Amygdala (tissue), 56 donors: ENCODE results near the gene SERAC1.
"Not testable (repeated sequence)": the region's sequence is repeated elsewhere in the genome, so short reads cannot be mapped to it uniquely, and the experiment has no call there.

Experiments
- DNase-seq, 56 donors: peaks; one replicate each; lab custom pipeline; 2025; lab: John Stamatoyannopoulos, UW

Gene SERAC1

DNA sequence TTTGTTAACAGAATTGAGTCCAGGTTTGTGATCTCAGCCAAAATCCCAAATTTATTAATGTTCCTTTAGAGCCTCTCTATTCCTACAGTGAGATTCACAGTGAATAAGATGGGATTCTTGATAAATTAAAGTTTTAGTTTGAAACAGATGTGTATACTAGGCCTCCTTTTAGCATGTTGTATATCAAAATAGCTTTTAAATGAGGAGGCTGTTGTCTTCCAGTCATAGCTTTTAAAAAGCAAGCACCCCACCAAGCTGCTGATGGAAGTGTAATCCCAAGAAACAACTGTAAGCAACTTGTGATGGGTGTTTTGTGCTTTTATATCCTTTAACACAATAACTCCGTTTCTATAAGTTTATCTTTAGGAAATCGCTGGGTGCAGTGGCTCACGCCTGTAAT is 7.0 kb upstream of the SERAC1 start:
- DNase-seq = no peak

DNA sequence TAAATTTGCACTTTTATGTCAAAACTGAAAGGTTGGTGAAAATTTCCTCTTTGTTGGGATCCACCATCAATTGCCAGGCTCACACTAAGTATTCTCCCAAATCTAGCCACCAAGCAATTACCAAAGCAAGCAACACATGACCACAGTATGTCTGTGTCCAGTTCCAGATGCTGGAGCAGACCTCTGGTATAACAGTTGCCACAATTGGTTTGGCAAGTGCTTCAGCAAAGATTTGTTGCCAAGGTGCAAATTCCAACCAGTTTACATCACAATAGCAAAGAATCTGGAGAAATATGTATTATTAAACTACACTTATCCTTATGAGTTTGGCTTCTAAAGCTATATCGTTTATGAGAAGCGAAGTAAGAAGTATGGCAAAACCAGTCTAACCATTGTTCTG is 6.5 kb upstream of the SERAC1 start:
- DNase-seq = no peak

DNA sequence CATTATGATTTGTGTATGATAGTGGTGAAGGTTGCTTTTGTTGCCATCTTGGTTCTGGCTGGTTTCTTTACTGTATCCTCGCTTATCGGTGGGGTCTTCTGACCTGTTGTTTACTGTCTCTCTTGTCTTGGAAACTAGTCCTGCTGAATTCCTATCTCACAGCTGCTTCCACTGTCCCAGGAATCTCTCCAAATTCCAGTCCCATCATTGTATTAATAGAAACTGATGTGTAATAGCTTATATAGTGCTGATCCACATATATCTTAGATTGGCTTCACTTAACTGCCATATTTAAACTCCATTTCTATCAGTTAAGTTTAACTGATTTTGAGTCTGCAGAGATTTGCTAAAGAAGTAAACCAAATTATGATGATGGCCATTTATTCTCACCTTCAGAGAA is 6.0 kb upstream of the SERAC1 start:
- no peak for DNase-seq

DNA sequence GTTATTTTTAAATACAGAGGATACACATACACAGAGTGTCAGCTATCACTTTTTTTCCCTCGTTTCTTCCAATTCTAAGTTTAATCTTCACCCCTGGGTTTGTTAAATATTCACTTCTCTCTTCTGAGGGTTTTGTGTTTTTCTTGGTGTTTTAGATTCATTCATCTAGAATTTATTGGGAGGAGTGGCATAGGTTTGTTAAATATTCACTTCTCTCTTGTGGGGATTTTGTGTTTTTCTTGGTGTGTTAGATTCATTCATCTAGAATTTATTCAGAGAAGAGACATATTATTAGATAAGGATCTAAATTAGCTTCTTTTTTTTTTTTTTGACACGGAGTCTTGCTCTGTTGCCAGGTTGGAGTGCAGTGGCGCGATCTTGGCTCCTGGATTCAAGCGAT is 3.9 kb upstream of the SERAC1 start:
- DNase-seq = no peak

DNA sequence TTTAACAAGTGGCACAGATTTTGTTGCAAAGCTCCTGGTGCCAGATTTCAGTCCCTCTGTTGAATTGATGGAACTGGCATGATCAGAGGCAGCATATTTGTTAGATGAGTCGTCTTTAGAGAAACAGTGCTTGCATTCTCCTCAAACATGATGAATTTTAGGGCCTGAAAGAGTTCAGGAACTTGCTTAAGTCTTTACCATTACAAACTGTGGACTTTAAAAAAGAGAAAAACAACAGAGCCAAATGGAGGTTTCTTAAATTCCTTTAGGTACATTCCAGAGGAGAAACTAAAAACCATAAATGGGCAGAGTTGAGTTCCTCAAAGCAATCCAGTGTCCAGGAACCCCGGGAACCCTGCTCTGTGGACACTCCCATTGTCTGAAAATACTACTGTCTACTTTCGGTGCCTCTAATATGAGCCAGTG is 2.6 kb upstream of the SERAC1 start:
- DNase-seq = peak in 1 of 56 donors; percentile 39

DNA sequence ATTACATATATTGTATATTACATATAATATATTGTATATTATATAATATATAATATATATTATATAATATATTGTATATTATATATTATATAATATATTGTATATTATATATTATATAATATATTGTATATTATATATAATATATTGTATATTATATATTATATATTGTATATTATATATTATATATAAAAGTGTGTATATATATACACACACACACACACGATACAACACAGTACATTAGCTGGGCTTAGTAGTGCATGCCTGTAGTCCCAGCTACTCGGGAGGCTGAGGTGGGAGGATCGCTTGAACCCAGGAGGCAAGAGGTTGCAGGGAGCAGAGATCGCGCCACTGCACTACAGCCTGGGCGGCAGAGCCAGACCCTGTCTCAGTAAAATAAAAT is 1.6 kb upstream of the SERAC1 start:
- DNase-seq = not testable (repeated sequence)

DNA sequence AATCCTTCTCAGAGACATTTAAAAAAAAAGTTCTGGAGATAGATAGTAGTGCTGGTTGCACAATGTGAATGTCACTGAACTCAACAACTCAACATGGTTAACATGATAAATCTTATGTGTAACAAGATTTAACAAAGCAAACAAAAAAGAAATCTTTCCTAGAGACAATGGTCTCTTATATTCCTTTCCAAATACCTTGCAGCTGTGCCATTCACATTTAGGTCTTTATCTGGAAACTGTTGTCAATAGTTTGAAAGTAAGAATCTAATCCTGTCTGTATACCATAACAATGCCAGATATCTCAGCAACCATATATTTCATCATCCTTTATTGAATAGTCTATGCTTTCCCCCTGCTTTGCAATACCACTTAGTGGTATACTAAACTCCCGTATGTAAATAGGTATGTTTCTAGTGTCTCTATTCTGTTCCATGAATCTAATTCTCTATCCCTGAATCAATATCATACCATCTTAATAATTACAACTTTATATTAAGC is 2.1 kb downstream of the SERAC1 start:
- no peak for DNase-seq

DNA sequence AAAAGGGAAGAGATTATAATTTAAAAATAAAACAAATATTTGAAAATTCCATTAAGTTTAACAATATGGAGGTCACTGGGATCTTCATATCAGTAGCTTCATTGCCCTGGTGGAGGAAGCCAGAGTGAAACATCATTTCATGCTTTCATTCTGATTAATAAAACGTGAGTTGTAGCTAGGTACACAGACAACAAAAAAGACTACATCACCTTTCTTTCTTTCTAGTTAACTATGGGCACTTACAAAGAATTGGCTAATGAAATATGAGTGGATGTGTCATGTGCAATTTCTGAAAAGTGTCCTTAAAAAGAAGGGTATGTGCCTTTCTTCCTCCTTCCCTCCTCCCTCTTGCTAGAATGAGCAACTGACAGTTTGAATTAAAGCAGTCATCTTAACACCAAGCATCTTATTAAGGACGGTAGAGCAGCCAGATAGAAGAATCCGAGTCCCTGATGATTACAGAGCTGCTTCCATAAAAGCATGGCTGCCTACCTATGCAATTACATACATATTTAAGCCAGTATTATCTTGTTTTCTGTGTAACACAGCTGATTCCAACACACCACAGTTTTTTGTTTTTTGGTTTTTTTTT is 3.4 kb downstream of the SERAC1 start:
- DNase-seq = no peak

GRCh38 chr6:158161566-158162254 is 6.4 kb downstream of the SERAC1 start:
- no peak for DNase-seq

DNA sequence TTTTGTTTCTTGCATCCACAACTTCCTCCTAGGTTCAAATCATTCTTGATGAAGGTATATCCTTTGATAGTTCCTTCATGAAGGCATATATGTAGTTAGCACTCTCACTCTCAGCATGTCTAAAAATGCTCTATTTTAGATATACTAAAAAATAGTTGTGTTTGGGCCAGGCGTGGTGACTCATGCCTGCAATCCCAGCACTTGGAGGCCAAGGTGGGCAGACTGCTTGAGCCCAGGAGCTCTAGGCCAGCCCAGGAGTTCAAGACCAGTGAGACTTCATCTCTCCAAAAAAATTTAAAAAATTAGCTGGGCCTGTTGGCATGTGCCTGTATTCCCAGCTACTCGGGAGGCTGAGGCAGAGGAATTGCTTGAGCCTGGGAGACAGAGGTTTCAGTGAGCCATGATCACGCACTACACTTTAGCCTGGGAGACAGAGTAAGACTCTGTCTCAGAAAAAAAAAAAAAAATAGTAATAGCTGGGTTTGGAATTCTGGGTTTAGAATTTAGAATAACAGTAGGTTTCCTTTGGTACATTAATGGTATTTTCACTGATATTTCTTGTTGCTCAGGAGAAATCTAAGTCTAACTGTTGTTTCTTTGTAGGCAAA is 7.0 kb downstream of the SERAC1 start:
- DNase-seq = no peak

- DNase-seq = no peak
These were observed 9.3 kb downstream of the SERAC1 start for GRCh38 chr6:158158748-158159147.

DNA sequence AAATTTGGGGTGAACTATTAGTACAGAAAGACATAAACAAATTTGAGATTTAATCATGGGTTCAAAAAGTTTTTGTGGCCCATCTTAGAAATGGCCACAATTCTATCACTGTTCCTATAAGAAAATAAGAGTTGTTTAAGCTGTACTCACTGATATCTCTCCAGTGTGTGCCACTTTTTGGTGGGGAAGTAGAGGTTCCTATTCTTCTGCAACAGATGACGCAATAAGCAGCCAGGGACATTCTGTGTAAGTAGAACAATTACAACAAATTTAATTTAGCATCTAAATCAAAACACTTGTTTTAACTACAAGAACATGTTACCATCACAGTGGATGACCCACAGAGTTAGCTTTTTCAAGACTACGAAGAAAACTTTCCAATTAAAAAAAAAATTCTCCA is 9.9 kb downstream of the SERAC1 start:
- no peak for DNase-seq

- DNase-seq = no peak
These were observed 10.8 kb downstream of the SERAC1 start for GRCh38 chr6:158157064-158157764.

DNA sequence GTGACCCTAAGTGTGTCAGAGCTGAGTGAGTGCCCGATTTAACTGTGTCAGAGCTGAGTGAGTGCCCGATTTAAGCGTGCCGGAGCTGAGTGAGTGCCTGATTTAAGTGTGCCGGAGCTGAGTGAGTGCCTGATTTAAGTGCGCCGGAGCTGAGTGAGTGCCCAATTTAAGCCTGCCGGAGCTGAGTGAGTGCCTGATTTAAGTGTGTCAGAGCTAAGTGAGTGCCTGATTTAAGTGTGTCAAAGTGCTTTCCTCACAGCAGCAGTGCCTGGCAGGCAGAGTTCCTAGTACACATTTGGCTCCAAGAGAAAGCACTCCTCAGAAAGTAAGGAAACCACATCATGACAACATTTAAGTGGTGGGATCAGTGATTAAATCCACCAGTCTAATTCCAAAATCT is 13.2 kb downstream of the SERAC1 start:
- DNase-seq = no peak

GRCh38 chr6:158153576-158153975 is 14.5 kb downstream of the SERAC1 start:
- DNase-seq = no peak

- DNase-seq = no peak
These were observed 15.4 kb downstream of the SERAC1 start for GRCh38 chr6:158152659-158153058.

GRCh38 chr6:158152025-158152424 is 16.0 kb downstream of the SERAC1 start:
- not testable (repeated sequence) for DNase-seq

DNA sequence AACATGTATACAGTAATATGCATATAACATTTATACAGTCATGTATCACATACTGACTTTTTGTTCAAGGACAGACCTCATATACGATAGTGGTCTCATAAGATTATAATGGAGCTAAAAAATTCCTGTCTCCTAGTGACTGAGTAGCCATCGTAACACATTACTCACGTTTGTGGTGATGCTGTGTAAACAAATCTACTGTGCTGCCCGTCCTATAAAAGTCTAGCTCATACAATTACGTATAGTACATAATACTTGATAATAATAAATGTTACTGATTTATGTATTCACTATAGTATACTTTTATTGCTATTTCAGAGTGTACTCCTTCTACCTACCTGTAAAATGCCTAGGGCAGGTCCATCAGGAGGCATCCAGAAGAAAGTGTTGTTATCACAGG is 17.4 kb downstream of the SERAC1 start:
- no peak for DNase-seq

- peak in 1 of 56 donors; percentile 11 for DNase-seq
These were observed 18.4 kb downstream of the SERAC1 start for GRCh38 chr6:158149641-158150040.

- no peak for DNase-seq
These were observed 24.4 kb downstream of the SERAC1 start for GRCh38 chr6:158143700-158144099.

DNA sequence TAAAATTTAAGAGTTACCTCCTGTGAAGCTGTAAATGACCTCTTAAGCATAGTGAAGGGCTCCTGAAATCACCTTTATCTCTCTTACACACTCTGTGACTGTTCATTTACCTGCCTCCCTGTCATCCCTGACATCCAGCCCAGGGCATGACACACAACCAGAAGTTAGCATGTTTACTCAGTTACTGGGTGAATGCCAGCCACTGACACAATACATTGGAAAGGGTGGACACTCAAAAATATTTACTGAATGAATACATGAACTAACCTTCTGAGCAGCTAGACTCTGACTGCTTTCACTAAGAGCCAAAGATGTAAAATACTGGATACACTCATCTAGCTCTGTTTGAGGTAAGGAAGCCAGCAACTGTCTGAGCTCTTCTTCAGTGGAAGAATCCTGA is 25.3 kb downstream of the SERAC1 start:
- DNase-seq = no peak
